DND-41 (cell line): Measurements from ENCODE around the gene SLC10A7.

Experiments
- EZH2 ChIP-seq: IDR thresholded peaks from 3 replicates; pipeline ENCODE4 v1.6.1; 2012; ENCODE audit warnings: borderline replicate concordance, low read depth, mild to moderate bottlenecking, moderate library complexity, low read length, inconsistent platforms; ENCODE audit not compliant: severe bottlenecking
- TF ChIP-seq, protein P1 (sequence below): IDR thresholded peaks from 2 replicates; pipeline ENCODE4 v1.5.1; 2012; ENCODE audit warnings: borderline replicate concordance, low read length, moderate library complexity, mild to moderate bottlenecking; ENCODE audit not compliant: poor library complexity, severe bottlenecking; ENCODE audit errors: extremely low read depth

- TF ChIP-seq, protein P1, sequence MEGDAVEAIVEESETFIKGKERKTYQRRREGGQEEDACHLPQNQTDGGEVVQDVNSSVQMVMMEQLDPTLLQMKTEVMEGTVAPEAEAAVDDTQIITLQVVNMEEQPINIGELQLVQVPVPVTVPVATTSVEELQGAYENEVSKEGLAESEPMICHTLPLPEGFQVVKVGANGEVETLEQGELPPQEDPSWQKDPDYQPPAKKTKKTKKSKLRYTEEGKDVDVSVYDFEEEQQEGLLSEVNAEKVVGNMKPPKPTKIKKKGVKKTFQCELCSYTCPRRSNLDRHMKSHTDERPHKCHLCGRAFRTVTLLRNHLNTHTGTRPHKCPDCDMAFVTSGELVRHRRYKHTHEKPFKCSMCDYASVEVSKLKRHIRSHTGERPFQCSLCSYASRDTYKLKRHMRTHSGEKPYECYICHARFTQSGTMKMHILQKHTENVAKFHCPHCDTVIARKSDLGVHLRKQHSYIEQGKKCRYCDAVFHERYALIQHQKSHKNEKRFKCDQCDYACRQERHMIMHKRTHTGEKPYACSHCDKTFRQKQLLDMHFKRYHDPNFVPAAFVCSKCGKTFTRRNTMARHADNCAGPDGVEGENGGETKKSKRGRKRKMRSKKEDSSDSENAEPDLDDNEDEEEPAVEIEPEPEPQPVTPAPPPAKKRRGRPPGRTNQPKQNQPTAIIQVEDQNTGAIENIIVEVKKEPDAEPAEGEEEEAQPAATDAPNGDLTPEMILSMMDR = no peak
- no peak for TF ChIP-seq EZH2
These were observed 150.9 kb downstream of the SLC10A7 start for GRCh38 chr4:146370841-146371240.
